Activated T-cell treated with anti-CD3 and anti-CD28 coated beads, Interleukin-2, amount 50 U/mL, for 48 hours (primary cell): ENCODE data around the gene HDAC4.

Experiments
- DNase-seq, 2 experiments: peaks; one replicate each; pipeline ENCODE4 v3.0.0-alpha.2; 2020

Gene HDAC4

DNA sequence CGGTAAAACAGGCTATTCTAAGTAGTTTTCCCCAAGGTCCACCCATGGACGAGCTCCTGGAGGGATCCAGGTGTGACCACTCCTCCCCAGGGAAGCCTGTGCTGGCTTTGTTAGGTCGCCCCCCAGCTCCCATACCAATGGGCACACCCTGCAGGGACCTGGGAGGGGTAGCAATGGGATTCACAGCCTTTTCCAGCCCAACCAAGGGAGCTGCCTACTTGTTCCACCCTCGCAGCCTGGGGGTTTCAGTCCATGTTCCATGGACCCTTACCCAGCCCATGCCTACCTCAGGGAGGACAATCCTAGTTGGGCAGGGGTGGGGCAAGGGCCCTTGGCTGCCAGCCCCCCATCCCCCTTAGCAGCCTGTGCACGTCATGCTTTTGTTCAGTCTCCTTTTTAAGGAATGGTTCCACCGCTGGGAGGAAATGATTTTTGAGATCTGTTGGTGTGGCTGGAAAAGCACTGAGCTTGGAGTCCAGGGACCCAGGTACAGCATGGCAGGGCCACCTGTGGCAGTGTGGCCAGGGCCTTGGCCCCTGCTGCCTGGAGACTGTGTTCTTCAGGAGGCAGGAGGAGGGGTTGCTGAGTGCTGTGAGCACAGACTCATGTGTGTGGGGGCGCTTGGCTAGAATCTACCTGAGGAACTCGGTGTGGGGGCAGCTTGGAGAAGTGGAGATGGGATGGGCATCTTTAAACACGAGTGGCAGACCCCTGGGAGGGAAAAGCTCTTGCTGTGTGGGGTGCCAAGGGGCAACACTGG is 386.2 kb downstream of the HDAC4 start:
- DNase-seq, result no peak

DNA sequence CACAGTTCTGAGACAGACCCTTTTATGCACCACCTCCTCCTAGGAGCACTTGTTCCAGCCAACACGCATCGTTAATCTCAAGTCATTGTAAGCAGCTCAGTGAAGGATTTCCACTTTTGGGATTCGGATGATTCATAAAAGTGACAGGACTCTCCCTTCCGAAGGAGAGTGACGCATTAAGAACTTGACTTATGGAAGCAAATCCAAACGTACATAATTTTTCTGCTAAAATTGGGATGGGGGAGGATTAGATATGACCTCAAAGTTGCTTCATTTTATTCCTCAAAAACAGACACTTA is 387.2 kb downstream of the HDAC4 start:
- no peak for DNase-seq

DNA sequence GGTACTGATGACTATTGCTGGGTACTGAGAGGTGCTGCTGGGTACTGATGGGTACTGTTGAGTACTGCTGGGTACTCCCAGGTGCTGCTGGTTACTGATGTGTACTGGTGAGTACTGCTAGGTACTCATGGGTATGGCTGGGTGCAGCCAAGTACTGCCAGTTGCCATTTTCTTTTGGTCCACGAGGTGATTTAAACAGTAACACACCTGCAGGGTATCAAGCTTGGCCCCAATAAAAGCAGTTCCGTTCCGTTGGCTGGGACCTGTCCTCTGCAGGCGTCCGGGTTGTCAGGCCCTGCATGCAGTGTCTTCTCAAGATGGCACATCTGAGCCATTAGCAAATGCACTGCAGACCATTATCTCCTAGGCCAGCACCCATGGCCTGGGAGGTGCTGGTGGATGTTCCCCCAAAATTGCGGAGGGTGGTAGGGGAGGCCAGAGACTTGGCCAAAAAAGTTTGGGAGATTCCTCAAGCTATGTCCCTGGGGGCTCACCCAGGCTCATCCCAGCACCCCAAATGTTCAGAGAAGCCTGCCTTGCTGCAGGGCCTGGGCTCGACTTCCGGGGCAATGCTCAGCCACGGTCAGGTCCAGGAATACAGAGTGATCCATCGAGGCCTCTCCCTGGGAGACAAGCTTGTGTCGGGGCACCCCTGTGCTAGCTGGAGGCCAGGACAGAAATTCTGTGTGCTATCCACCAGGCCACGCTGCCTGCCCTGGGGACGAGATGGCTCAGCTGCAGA is 387.7 kb downstream of the HDAC4 start:
- DNase-seq, result no peak

DNA sequence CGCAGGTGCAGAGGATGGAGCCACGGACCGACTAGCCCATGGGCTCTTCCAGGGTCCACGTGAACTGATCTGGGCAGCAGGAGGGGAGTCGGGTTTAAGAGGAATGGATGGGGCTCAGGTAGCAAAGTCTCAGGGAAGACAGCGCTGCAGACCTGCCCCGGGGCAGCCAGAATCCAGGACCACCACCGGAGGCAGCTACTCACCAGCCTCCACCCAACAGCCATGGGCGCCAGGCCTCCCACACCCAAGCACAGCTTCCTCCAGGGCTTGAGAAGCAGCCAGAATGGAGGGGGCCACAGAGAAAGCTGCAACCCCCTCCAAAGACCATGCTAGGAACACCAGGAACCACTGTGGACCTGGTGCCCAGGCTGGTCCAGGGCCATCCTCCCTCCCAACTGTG is 388.6 kb downstream of the HDAC4 start:
- DNase-seq, result no peak

DNA sequence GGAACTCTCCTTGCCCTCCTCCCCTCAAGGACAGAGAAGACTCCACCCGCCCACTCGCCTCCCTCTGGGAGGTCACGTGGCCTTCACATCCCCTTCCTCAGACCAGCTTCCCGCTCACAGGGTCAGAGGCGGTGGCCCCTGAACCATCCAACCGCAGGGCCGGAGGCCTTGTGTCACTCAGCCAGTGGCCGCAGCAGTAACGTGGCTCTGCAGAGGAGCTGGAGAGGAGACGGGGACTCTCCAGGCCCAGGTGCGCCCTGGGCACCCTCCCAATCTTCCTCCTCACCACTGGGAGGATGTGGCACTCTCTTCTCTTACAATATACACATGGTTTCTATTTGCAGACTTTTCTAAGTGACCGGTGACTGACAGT is 391.2 kb downstream of the HDAC4 start:
- no peak for DNase-seq

DNA sequence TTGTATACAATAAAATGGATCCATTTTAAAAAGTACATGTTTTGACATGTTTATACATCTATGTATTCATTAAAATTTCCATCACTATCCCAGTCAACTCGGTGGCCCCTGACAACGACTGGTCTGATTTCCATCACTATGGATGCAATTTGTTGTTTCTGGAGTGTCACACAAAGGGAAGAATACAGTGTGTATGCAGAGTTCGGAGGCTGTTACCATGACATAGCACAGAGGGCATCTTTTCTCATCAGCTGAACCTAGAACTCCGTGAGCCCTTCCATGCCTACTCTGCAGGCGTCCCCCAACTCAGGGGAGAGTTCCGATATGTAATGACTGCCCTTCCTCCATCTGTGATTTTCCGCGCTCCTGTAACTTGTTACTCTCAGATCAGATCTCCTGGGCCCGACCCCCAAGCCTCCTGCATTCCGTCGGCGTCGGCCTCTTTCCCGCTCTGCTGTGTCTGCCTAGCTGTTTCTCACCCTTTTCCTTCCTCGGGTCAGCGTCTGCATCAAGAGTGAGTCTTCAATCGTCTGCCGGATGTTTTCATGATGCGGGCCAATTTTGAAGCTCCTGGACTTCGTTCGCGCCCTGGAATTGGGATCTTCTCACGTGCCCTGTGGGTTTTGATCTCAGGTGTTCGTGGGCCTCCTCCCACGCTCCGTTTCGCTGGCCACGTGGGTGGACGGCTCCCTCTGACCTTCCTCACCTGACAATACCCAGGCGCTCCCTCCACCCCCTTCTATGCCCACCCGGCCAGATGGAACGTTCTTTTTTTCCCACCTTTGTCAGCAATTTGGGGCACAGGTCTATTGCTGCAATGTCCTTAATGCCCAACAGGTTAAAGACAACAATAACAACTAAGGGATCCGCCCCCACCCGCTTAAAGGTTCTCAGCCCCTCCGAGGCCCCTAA is 391.9 kb downstream of the HDAC4 start:
- no peak for DNase-seq

DNA sequence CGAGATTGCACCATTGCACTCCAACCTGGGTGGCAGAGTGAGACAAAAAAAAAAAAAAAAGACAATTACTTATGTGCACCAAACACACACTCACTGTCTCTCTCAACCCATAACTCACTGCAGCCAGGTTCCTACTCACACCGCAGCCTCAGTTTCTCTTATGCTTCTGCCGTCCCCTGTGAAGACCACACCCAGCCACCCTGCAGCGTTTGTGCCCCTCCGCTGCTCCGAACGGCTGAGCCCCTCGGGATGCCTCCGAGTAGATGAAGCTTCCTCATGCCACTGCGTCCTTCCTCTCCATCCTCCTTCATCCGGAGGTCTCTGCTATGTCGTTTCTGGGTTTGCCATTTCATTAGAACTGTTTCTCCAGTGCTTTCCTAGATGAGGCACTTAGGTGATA is 392.8 kb downstream of the HDAC4 start:
- no peak for DNase-seq

DNA sequence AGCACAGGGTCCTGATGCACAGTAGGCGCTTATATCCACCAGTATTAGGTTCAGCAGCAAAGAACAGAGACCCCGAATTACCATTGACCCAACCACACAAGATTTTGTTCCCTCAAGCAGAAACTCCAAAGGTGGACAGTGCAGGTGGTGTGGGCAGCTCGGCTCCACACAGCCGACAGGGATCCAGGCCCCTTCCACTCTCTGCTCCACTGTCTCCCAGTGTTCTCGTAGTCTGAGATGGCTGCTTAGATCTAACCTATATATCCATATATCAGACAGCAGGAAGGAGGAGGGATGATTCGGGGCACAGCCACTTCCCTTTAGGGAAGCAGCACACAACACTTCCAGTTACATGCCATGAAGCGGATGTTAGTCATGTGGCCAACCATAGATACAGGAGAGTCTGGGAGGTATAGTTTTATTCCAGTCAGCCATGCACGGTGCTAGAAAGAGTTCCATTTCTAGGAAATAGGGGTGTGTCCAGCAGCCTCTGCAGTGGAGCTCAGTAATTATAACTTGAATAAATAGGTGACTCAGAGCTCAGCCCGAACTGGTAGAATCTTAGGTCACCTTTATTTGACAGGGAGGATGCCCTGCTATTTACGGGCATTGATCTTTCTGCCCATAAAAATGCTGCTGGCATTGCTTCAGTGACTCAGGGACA is 394.1 kb downstream of the HDAC4 start:
- no peak for DNase-seq

DNA sequence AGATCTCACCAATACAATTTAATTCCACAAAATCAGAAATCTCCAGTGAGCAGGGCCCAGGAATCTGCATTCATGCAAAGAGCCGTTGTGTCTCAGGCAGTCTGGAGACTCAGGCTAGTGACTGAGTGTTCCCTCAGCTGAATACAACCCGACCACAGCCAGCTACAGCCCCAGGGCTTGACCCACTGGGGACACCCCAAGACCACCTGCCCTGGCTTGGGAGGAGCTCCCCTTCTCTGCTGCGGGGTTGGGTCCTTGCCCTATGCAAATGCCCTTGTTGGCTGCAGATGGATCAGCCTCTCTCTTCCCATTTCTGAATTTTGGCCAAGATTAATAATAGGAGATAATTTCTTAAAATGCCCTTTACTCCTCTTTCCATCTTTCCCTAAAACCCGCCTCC is 395.2 kb downstream of the HDAC4 start:
- DNase-seq, result no peak

DNA sequence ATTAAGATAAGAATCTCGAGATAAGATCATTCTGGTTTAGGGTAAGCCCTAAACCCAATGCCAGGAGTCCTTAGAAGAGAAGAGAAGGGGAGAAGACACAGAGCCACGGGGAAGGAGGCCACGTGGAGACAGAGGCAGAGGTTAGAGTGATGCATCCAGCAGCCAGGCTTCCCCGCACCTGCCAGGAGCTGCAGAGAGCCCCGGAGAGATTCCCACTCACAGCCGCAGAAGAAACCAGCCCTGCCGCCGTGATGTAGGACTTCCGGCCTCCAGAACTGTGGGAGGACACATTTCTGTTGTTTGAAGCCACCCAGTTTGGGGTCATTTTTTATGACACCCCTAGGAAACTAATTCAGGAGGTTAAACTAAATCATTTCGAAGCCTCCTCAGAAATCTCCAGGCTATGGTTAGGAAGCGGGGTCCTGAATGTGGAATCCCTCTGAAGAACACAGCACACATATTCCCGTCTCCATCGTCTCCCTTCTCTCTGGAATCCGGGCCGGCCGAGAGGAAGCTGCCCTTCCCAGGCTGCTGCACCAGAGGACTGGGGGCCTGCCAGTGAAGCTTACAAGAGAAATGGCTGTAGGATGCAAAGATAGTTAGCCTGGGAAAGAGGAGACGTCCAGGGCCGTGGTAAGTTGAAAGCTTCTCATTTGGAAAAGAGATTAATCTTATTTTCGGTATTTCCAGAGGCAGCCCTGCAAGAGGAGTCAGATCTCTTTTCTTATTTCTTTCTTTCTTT is 396.4 kb downstream of the HDAC4 start:
- no peak for DNase-seq

DNA sequence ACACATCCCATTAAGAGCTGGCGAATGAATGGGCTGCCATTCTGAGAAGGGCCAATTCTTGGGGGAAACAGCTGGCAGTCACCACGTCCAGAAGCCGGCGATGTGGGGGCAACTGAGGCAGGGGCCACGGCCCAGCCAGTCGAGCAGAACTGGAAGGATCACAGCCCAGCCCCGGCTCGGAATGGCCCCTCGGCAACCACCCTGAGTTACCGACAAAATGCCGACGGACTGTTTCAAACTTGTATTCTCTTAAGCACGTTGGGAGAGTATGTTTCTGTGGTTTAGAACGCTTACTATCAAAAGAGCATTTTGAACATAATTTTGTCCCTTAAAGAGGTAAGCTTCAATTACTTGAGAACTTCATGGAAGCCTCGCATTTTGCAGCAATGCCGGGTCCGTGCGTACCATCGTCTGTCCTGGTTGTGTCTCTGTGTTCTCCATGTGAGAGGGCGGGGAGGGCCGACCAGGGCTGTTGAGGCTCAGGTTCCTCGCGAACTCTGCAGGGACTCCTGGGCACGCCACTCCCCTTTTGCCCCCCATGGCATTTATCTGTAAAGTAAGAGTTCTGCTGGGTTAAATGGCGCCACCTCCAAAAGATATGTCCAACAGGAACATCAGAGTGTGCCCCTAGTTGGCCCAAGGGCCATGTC is 397.1 kb downstream of the HDAC4 start:
- DNase-seq, result no peak

DNA sequence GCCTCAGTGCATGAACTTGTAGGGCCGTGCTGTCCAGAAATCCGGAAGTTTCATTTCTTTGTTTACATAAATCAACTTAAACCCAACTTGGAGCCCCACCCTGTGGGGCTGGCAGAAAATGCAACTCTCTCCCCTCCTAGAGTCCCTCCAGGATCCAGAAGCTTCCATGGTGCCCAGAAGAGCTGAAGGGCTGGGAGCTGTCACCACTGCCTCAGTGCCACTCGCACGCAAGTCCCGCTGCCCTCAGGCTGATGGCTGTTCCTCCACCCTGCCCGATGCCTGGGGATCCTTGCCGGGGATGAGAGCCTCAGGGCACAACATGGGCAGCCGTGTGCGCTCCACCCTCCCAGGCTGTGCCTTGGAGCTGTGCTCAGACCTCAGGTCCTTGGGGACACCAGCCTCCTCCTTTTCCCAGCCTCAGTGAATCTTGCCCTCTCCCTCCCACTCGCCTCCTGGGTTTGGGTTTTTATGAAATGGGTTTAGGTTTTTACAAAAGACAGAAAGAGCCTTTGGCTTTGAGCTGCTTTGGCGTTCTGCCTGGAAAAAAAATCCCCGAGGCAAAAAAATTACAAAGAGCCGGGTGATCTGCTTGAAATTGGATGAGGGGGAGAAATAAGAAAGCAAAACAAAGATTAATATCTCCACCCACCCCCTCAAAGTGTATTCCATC is 397.7 kb downstream of the HDAC4 start:
- DNase-seq, result no peak

DNA sequence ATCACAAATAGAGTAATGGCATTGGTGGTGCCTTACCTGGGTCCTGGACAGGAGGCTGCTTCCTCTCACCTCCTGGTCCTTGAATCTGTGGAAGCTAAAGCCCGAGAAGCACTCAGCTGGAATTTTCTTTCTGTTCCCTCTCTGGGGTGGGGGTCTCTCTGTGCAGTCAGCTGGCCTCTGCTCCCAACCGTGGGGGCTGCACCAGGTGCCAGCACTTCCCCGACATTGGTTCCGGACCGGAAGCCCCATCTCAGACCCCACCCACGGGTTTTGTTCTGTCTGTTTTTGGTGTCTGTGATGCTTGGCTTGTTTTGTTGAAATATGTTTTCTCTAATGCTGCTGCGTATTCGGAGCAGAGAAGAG is 398.2 kb downstream of the HDAC4 start:
- no peak for DNase-seq

DNA sequence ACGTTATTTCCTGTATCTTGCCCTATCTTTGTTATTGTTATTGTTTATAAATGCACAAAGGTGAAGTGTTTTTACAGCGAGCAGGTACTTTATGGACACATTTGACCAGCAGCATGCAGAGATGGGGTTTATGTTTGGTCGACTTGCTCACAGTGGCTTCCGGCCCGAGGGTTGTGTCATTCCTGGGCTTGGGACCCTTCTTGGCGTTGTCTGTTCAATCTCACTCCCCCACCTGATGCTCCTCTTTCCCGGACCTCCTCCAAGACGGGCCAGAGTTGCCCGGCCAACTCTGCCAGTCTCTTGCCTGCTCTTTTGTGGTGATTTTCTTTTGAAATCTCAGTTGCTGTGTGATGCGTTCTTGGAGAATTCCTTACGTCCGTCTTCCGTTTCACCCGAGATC is 399.0 kb downstream of the HDAC4 start:
- DNase-seq, result no peak

DNA sequence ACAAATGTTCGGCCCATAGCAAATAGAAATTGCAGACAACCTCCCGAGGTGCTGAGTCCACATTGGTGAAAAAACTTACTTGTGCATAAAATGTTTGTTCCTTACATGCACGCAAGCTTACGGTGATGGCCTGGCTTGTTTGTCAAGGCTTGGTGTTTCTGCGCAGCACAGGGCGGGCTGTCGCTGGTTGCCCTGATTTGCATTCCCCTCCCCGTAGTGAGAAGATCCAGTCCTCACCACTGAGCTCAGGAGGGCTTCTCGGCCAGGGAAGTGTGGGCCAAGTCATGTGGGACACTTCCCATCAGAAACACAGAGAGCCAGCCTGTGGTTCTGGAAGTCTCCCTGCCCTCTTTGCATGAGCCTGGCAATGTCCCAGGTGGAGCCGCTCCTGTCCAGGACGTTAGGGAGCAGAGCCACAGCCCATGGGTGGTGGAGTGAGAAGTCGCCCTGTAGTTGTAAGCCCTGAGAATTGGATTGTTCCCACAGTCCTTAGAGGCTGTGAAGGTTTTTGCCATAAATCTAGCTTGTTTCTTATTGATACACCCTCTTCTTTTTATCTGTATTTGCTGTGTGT is 400.2 kb downstream of the HDAC4 start:
- no peak for DNase-seq

DNA sequence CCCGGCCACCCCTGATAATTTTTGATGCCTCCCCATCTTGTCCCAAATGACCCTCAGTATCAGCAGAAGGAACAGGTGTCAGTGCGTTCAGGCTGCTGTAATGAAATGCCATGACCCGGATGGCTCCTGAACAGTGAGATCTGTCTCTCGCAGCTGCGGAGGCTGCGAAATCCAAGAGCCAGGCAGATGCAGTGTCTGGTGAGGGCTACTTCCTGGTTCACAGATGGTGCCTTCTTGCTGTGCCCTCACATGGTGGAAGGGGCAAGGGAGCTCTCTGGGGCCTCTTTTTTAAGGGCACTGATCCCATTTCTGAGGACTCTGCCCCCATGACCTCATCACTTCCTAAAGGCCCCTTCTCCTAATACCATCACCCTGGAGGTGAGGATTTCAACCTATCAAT is 400.7 kb downstream of the HDAC4 start:
- no peak for DNase-seq

DNA sequence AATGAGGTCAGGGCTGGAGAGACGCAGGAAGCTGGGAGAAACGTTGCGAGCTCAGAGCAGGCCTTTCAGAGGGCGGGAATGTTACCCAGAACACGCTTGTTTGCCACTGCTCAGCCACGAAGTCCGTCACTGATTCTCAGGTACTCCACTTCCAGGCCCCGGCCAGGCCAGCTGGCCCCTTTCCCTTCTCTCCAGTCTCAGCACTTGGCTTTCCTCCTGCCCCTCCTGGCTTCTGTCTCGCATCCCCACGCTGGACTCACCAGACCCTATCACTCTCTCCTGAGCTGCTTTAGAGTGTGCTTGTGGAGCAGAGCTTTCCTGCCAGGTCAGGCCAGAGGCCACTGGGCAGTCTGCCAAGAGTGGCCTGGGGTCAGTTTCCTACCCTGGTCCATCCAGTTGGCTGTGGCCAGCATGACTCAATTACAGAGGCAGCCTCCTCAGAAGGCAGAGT is 401.5 kb downstream of the HDAC4 start:
- DNase-seq, result no peak

DNA sequence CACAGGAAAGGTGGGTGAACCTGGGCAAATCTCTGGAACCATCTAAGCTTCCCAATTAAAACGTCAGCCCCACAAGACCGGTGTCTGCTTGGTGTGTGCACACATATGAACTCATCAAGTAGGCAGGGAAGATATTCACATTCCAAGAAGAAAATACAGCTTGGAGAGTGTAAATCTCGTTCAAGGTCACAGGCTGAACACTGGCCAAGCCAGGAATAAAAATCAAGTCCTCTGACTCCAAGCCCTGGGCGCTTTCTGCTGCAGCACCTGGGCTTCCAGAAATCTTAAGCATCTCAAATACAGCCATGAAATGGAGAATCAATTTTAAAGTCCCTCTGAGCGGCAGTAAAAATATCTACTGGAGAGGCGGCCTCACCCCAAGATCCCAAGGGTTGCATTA is 402.0 kb downstream of the HDAC4 start:
- no peak for DNase-seq
